ENCODE results near the gene MED12.

Gene MED12

GRCh38 chrX:71118032-71118984, at the start of gene MED12:
Gene MED12, plus strand, starts transcription at chrX:71118596. Its CDS starts 159 bp downstream, at chrX:71118755.
- peak; percentile 65 for DNase-seq

GRCh38 chrX:71070531-71070930, 47.9 kb upstream of the MED12 start:
- DNase-seq = no peak

GRCh38 chrX:71081330-71082123, 36.9 kb upstream of the MED12 start:
- DNase-seq = no peak

- no peak for DNase-seq
Measured at GRCh38 chrX:71082124-71082647, 36.2 kb upstream of the MED12 start.

- DNase-seq = no peak
Measured at GRCh38 chrX:71082822-71083221, 35.6 kb upstream of the MED12 start.

GRCh38 chrX:71085900-71086299, 32.5 kb upstream of the MED12 start:
- no peak for DNase-seq

GRCh38 chrX:71091263-71091662, 27.1 kb upstream of the MED12 start:
- DNase-seq = no peak

- no peak for DNase-seq
Measured at GRCh38 chrX:71095033-71095432, 23.4 kb upstream of the MED12 start.

- DNase-seq = peak; percentile 68
Measured at GRCh38 chrX:71095555-71095980, 22.8 kb upstream of the MED12 start, which contains the start of gene FOXO4. Gene FOXO4, plus strand, starts transcription at chrX:71095851. Its CDS starts 678 bp downstream, at chrX:71096529.

GRCh38 chrX:71095981-71096759, 22.2 kb upstream of the MED12 start:
- DNase-seq = peak; percentile 5

- DNase-seq = no peak
Measured at GRCh38 chrX:71096760-71097032, 21.7 kb upstream of the MED12 start.

- DNase-seq = no peak
Measured at GRCh38 chrX:71098302-71098701, 20.1 kb upstream of the MED12 start.

- no peak for DNase-seq
Measured at GRCh38 chrX:71098951-71099506, 19.4 kb upstream of the MED12 start.

- DNase-seq = no peak
Measured at GRCh38 chrX:71099736-71100135, 18.7 kb upstream of the MED12 start.

- no peak for DNase-seq
Measured at GRCh38 chrX:71100581-71101505, 17.6 kb upstream of the MED12 start.

- no peak for DNase-seq
Measured at GRCh38 chrX:71102292-71102691, 16.1 kb upstream of the MED12 start.

- no peak for DNase-seq
Measured at GRCh38 chrX:71103110-71103983, 15.0 kb upstream of the MED12 start.

GRCh38 chrX:71105628-71106027, 12.8 kb upstream of the MED12 start:
- DNase-seq = no peak

- no peak for DNase-seq
Measured at GRCh38 chrX:71106427-71106826, 12.0 kb upstream of the MED12 start, which contains the start of gene CXorf65. Gene CXorf65, minus strand, starts transcription at chrX:71106740. Its CDS starts 184 bp downstream, at chrX:71106556.

- no peak for DNase-seq
Measured at GRCh38 chrX:71107245-71107644, 11.2 kb upstream of the MED12 start.
